Panc1 (cell line): ENCODE results near the gene SORBS1. TPM values are rescaled to one million over a fixed set of nuclear protein-coding genes. Genes with fewer than 3 reads are reported as not detected.

ENCODE experiments used
- ATAC-seq: fragments of 200-7000 bp; cut with Tn5 transposase; 2 replicates; pipeline ENCODE4 v1.9.1; 2020; ENCODE audit warnings: mild to moderate bottlenecking, moderate library complexity
- BruUV-seq: library from RNA; stranded (reverse); fragments of 400-500 nt; replicated peaks from 2 replicates; lab custom pipeline; 2021; lab: Mats Ljungman, UMichigan
- CTCF ChIA-PET: fragments of 300-600 bp; sonication (Branson Sonifier 250); formaldehyde crosslinking; loops from one replicate; lab custom pipeline; 2022; ENCODE audit warnings: antibody characterized with exemption; lab: Charles Lee
- POLR2A ChIA-PET: fragments of 300-600 bp; sonication (Branson Sonifier 250); formaldehyde crosslinking; loops from one replicate; lab custom pipeline; 2022; ENCODE audit warnings: antibody characterized with exemption; lab: Charles Lee
- DNase-seq: peaks from one replicate; pipeline ENCODE4 v3.0.0-alpha.2; 2010; ENCODE audit warnings: low read depth, low spot score
- H3K27ac ChIP-seq: 2 replicates; pipeline ENCODE4 v1.5.1; 2011; ENCODE audit warnings: mild to moderate bottlenecking, low read length, inconsistent platforms
- H3K27me3 ChIP-seq: fragments of 200-500 bp; sonication (Bioruptor generic); 2 replicates; pipeline ENCODE4 v1.6.0; 2014; ENCODE audit warnings: low read length, inconsistent platforms; ENCODE audit not compliant: control insufficient read depth, insufficient read depth
- H3K36me3 ChIP-seq: fragments of 200-500 bp; sonication (Bioruptor generic); 2 replicates; pipeline ENCODE4 v1.5.1; 2014; ENCODE audit warnings: inconsistent platforms, mild to moderate bottlenecking, low read length, moderate library complexity; ENCODE audit not compliant: control insufficient read depth, insufficient read depth
- H3K4me1 ChIP-seq: 2 replicates; pipeline ENCODE4 v1.5.1; 2011; ENCODE audit warnings: inconsistent platforms, mild to moderate bottlenecking, low read length, moderate library complexity; ENCODE audit not compliant: control insufficient read depth, insufficient read depth
- H3K4me3 ChIP-seq, 2 experiments: 2 replicates each; pipeline ENCODE4 v1.5.1; 2011 to 2012; ENCODE audit warnings: low read depth in 2 of 2, low read length in 2 of 2, mild to moderate bottlenecking in 2 of 2, inconsistent platforms in 1 of 2, moderate library complexity in 1 of 2
- H3K9me3 ChIP-seq: fragments of 200-500 bp; sonication (Bioruptor generic); 2 replicates; pipeline ENCODE4 v1.5.1; 2014; ENCODE audit warnings: low read depth, mild to moderate bottlenecking, inconsistent platforms, low read length, moderate library complexity; ENCODE audit not compliant: control insufficient read depth, insufficient read depth
- CTCF ChIP-seq: fragments of 450-650 bp; IDR thresholded peaks from 2 replicates; pipeline ENCODE4 v1.5.1; 2017; ENCODE audit warnings: mild to moderate bottlenecking
- POLR2AphosphoS5 ChIP-seq: IDR thresholded peaks from 2 replicates; pipeline ENCODE4 v1.6.1; 2012; ENCODE audit warnings: mild to moderate bottlenecking, low read depth, low read length, moderate library complexity
- REST ChIP-seq, 2 experiments: IDR thresholded peaks; 2 replicates each; pipeline ENCODE4 v1.6.1; 2011 to 2012; ENCODE audit warnings: low read depth in 2 of 2, control low read depth in 1 of 2, low read length in 1 of 2, mild to moderate bottlenecking in 1 of 2, moderate library complexity in 1 of 2; ENCODE audit not compliant: insufficient read depth in 1 of 2
- SIN3A ChIP-seq: IDR thresholded peaks from 2 replicates; pipeline ENCODE4 v1.6.1; 2012; ENCODE audit warnings: low read depth, mild to moderate bottlenecking, low read length, moderate library complexity, borderline replicate concordance; ENCODE audit not compliant: insufficient read depth
- TCF7L2 ChIP-seq: IDR thresholded peaks from 2 replicates; pipeline ENCODE4 v1.6.1; 2011; ENCODE audit warnings: mild to moderate bottlenecking, low read depth, low read length, inconsistent platforms
- in situ Hi-C: cut with HindIII; loops from 2 replicates; pipeline ENCODE4 v1.10.0; 2016; ENCODE audit warnings: low sequenced_read_pairs, low pct_unique_long_range_greater_than_20kb
- intact Hi-C: fragments of 100-400 bp; cut with micrococcal nuclease; formaldehyde crosslinking; loops from one replicate; pipeline ENCODE4 v1.10.0; 2022; ENCODE audit not compliant: unreplicated experiment
- total RNA-seq: library from RNA; stranded (reverse); gene quantifications from one replicate; pipeline ENCODE4 v1.2.1, GENCODE V29; 2021; ENCODE audit not compliant: unreplicated experiment

The SORBS1 gene
- total RNA-seq, 1 experiment from 2014 or later = 29.4 TPM

GRCh38 chr10:95431900-95432342 lies 129.2 kb downstream of the SORBS1 start:
- DNase-seq = no peak
- in situ Hi-C loops = no loop called here
- POLR2A ChIA-PET = interaction anchor here (0.7 kb wide), 1 partner anchor 170 kb away, joined by 6 read pairs; no protein-coding TSS in a partner anchor

More at GRCh38 chr10:95431900-95432342, 129.2 kb downstream of the SORBS1 start:
- Histone ChIP-seq H3K9me3 (no peaks in the 10 kb centered on the region), H3K27ac (no peak overlapping the region), H3K4me1 (peaks cover 5% of the 10 kb centered on the region; the same call in 1 of the 2 replicates), H3K4me3 (no peak overlapping the region), H3K36me3 (no peaks in the 10 kb centered on the region), H3K27me3 (no peaks in the 10 kb centered on the region)
- no TSS peak for BruUV-seq
- intact Hi-C loops = no loop called here
- 0 out of 2 replicates have a peak, but pooled peaks have one; percentile 10 for ATAC-seq
- CTCF ChIA-PET = interaction anchor here (0.6 to 2.7 kb wide), 4 partner anchors 14 to 172 kb away, joined by 3 to 10 read pairs (median 4); no protein-coding TSS in a partner anchor
- TF ChIP-seq SIN3A (no peak), TCF7L2 (no peak), CTCF (no peak), REST (IDR thresholded peaks at IDR 0.05; ENCODE audit: insufficient read depth in 1 of 2, low read depth in 2 of 2, low read length in 1 of 2) (no peak), POLR2AphosphoS5 (no peak)
